GM19463 (cell line): ENCODE results near the gene IL17C.
"Not testable (repeated sequence)": the region's sequence is repeated elsewhere in the genome, so short reads cannot be mapped to it uniquely, and the experiment has no call there.

Source experiments
- ATAC-seq: cut with Tn5 transposase; IDR thresholded peaks from one replicate; pipeline ENCODE4 v1.9.1; 2021; ENCODE audit warnings: mild to moderate bottlenecking, moderate library complexity; ENCODE audit not compliant: unreplicated experiment

Gene IL17C

DNA sequence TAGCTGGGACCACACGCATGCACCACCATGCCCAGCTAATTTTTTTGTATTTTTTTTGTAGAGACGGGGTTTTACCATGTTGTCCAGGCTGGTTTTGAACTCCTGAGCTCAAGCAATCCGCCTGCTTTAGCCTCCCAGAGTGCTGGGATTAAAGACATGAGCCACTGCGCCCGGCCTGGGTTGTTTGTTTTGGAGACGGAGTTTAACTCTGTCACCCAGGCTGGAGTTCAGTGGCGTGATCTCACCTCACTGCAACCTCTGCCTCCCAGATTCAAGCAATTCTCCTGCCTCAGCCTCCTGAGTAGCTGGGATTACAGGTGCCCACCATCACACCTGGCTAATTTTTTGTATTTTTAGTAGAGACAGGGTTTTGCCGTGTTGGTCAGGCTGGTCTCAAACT lies 28.9 kb upstream of the IL17C start:
- not testable (repeated sequence) for ATAC-seq

DNA sequence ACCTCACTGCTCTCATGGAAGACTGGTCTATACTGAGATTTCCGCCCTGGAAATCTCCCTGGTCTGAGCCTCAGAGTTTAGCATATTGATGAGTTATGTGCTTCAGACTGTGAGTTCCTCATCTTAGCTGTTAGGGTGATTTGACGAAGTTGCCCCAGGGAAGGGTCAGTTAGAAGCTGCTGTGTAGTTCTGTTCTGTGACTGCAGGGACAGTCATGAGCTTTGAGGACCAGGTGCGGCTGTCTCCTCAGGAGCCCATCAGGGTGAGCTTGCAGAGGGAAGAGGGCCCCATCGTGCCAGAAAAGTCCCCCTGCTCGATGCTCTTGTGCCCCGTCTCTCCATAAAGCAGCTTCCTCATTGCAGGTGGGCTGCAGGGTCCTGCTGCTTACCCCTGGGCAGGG lies 28.3 kb upstream of the IL17C start:
- ATAC-seq: no peak

DNA sequence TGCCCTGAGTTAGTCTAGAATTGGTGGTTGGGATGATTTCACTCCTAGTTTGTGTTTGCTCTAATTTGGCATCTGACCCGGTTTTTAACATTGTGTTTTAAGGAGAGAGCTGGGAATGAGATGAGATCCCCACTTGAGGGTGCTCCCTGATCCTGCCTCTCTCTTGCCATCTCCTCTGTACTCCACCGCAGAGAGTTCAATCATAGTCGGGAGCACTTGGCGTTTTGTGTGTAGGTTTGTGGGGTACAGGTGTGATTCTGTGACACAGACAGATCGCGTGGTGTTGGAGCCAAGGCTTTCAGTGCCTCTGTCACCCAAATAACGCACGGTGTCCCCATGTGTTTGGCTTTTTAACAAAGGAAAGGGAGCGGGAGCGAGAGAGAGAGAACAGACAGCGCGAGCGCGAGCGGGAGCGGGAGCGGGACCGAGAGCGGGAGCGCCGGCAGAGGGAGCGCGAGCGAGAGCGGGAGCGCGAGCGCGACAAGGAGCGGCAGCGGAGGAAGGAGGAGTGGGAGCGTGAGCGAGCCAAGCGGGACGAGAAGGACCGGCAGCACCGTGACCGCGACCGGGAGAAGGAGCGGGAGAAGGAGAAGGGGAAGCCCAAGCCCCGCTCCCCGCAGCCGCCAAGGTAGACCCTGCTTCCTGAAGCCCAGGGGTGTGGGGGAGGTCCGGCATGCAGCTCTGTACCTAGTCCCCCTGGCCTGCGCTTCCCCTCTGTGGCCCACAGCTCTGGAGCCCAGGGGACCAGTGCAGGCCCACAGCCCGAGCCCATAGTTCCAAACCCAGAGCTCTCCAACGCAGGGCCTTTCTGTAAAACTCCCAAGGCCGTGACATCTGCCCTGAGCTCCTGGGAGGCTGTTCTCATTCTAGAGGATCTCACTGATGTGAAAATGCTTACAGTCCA lies 27.2 kb upstream of the IL17C start:
- no peak for ATAC-seq

DNA sequence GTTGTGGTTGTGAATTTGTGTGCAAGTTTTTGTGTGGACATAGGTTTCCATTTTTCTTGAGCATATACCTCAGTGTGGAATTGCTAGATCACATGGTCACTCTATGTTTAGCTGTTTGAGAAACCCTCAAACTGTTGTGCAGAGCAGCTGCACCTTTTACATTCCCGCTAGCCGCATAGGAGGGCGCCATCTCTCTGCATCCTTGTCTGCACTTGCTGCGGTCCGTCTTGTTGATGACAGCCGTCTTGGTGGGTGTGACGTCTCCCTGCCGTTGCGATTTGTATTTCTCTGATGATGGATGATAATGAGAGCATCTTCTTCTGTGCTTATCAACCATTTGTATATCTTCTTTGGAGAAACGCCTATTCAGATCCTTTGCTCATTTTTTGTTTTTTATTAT lies 25.1 kb upstream of the IL17C start:
- ATAC-seq: no peak

DNA sequence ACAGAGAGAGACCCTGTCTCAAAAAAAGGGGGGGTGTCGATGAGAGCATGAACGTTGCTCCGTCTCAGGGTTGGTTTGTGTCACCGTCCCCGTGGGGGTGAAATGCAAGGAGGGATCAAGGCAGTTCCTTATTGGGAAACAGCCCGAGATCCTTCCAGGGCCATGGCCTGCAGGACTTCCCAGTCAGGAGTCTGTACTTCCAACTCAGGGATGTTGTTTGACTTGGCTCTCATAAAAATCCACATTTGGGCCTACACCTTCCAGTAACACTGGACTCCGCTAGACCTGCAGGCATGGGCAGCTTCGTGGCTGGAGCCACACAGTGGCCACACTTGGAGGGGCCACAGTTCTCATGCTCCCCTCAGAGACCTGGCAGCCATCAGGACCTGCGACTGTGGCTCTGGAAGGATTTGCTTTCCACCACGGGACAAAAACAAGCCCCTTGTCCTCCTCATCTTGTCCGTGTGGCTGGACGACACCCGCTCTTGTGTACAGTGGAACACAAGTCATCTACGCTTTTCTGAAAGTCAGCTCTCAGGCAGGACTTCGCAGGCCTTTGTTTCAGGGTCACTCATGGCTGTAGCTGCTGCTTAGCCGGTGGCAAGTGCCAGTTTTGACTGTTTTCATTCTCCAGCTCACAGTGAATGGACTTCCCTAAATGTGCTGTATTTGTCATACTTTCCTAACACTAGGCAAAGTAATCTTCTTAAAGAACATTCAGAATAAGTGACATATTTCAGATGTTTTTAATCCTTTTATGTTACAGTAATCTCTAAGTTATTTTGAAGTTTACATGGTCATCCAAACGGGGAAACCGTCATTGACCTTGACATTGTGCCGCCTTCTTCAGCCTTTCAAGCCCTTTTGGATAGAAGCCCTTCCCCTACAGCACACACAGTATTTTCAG lies 24.2 kb upstream of the IL17C start:
- ATAC-seq: no peak

DNA sequence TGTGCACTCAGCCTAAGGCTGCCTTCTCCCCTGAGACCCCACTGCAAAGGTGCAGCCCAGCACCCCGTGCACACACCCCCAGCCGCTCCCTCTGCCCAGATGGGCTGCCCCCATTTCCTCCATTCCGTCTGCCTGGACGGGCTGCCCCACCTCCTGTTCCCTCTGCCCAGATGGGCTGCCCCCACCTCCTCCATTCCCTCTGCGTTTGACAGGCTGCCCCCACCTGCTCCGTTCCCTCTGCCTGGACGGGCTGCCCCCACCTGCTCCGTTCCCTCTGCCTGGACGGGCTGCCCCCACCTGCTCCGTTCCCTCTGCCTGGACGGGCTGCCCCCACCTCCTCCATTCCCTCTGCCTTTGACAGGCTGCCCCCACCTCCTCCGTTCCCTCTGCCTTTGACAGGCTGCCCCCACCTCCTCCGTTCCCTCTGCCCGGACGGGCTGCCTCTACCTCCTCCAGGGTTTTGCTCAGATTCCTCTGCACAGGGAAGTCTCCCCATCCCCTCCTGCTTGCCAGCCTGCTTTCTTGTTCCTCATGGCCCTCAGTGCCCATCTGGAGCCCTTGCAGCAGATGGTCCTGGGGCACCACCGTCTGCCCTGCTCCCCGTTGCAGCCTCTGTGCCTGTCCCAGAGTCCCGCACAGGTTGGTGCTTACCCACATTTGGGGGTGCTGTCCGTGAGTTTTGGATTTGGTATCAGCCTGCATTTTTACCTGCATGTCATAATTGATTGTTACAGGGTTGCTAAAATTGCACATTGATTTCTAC lies 23.4 kb upstream of the IL17C start:
- ATAC-seq: no peak

DNA sequence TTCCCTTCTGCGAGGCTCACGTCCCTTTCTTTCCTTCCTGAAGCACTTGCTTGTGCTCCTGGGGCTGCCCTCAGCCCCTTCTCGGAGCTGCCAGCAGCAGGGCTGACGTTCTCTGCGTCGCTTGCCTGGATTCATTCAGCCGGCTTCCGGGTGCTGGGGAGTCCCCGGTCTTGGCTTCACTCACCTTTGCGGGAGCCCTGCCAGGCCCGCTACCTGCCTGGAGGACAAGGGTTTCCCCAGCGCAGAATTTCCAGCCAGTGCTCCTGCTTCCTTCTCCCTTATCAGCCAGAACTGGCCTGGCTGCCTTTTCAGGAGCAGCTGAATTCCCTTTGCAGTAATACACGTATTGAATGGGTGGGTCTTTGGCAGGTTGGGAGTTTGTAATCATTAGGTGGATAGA lies 22.1 kb upstream of the IL17C start:
- no peak for ATAC-seq

DNA sequence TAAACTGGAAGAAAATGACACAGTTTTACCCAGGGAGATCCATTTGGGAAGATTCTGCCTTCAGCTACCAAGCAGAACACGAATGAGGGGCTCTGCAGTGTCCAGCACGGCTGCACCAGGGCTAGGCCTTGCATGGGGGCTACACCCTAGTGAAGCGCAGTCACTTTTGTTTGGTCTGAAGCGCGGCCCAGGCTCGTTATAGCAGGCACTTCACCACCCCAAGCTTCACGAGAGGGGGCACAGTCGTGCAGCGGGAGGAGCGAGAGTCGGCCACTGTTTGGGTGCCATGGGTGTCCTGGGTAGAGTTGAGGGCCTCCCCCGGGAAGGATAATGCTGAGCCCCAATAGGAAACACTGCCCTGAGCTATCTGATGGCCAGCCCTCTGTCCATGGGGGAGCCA lies 21.6 kb upstream of the IL17C start:
- no peak for ATAC-seq

DNA sequence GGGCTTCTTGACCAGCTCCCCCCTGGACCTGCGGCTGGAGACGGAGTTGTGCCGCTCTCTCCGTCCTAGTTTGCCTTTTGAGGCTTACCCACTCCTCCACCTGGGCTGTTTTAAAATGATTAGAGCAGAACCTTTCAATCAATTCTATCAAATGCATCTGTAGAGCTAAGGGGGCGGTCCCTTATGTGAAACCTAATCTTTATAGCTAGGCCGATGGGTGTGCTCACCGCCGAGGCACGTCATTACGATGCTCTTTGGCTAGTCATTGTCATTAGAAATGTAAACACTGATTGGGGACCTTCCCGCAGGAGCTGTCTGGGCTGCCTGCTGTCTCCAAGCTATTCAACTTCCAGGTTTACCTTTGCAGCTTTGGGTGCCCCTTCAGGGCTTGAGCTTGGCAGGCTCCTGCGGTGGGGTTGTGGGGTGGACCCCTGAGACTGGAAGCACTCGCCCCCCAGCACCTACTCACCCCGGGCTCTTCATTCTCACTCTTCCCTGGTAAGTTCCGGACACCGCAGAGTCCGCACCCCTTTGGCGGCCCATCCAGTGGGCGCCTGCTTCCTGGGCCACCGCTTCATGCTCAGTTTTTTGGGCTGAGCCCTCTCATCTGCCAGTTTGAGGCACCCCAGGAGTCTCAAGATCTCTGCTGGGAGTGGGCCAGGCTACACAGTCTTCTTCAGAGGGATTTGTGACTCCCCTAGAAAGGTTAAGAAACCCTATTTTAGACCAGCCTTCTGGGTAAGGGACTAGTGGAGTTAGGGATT lies 20.9 kb upstream of the IL17C start:
- no peak for ATAC-seq

DNA sequence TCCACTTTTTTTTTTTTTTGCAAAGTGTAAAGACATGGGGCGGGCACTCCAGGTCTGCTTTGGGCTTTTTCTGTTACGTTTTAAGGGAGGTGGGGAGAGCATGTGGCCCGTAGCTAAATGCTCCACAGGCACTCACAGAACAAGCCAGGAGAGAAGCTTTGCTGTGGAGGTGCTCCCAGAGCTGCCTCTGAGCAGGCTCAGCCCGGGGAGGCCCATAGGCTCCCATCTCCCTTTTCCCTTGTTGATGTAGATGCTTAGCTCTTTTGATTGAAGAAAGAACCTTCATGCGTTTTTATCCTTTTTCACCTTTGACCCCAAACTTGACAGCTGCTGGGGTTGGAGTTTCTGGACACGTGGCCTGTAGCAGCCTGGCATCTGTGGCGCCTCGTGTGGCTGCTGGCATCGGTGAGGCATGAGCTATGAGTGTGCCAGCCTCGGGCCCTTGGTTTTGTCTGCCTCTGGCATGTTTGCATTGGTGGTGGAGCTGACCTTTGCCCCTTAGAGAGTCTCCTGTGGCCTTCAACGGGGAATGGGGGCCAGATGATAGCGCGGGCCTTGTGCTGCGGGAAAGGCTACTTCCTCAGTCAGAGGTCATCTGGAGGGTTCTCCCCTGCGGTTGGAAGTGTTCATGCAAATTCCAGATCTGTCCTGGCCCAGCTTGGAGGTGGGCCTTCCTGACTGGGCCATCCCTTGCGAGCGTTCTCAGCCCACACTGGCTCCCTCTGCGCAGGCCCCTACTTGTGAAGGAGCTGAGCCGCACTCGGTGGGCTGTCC lies 20.0 kb upstream of the IL17C start:
- ATAC-seq: no peak

DNA sequence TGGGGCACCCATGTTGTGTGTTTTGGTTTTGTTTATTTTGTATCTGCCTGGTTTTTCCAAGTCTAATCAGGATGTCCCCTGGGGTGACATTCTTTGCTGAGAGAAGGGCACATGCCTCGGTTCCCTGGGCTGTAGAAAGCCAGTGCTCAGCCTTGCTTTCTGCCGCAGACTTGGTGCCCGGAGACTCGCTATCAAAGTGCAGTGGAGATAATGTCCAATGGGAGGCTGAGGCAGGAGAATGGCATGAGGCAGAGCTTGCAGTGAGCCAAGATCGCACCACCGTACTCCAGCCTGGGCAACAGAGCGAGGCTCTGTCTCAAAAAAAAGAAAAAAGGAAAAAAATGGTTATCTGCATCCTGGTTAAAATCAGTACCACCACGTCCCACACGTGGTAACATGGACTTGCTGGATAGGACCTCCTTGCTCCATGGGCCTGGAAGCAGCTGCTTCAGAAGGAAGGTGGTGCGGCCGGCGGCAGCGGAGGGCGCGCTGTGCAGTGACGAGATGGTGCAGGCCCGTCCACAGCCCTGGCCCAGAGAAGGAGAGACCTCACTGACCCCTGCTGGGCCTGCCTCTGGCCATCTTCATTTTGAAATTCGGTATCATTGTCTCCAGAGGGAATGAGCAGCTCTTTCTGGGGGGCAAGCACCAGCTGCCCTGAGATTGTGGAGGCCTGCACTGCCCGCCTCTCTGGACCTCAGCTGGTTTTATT lies 19.3 kb upstream of the IL17C start:
- ATAC-seq: no peak

DNA sequence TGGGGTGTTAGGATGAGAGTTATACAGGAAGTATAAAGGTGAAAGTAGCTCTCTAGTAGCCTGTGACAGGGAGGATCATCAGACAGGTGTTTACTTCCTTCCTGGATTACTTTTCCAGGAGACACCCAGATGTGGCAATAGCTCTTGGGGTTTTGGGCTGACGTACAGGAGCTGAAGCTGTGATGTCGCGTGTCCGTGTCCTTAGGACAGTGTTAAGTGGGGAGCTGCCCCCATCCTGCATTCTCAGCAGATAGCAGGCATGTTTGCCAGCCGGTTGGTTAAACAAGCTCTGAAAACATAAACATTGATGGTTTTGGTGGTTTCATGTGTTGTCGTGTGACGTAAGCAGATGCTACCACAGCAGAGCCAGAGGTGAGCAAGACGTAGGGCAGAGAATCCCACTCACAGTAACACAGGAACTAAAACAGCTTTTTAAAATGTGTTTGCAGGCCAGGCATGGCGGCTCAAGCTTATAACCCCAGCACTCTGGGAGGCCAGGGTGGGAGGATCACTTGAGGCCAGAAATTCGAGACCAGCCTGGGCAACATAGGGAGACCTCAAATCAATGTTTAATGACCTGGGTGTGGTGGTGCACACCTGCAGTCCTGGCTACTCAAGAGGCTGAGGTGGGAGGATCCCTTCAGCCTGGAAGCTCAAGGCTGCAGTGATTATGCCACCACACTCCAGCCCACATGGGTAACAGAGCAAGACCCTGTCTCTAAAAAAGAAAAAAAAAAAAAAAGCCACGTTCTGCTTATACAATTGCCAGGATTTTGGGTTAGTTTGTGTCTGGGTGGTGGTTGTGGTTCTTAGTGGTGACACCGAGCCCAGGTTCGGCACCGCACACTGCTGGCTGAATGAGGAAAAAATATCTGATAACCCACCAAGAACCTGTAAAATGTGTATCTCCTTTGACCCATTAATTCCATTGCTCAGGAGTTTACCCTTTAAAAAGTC lies 18.2 kb upstream of the IL17C start:
- ATAC-seq: no peak

DNA sequence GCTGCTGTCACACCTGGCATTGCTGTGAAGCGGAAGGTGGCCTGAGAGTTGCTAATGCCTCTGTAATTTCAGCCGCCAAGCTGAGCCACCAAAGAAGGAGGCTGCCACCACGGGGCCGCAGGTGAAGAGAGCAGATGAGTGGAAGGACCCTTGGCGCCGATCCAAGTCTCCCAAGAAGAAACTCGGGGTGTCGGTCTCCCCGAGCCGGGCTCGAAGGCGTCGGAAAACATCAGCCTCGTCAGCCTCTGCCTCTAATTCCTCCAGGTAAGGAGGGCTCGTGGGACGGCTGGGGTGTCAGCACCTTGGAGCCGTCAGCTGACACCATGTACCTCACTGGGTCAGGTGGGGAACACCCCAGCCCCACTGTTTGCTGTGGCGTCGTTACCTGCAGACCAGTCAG lies 16.2 kb upstream of the IL17C start:
- no peak for ATAC-seq

DNA sequence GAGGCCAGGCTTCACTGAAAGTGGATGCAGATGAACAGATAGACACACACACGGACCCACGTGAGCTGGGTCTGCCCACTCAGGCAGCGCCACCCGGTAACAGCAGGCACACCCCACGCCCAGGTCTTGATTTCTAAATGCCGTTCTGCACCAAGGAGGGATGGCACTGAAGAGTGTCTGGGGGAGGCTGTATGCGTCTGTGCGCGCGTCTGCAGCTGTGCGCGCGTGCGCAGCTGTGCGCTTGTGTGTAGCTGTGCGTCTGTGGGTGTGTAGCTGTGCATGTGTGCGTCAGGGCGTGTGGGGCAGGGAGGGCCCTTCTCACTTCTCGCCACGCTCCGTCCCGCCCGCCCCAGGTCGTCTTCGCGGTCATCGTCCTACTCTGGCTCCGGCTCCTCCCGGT lies 15.5 kb upstream of the IL17C start:
- ATAC-seq: no peak

DNA sequence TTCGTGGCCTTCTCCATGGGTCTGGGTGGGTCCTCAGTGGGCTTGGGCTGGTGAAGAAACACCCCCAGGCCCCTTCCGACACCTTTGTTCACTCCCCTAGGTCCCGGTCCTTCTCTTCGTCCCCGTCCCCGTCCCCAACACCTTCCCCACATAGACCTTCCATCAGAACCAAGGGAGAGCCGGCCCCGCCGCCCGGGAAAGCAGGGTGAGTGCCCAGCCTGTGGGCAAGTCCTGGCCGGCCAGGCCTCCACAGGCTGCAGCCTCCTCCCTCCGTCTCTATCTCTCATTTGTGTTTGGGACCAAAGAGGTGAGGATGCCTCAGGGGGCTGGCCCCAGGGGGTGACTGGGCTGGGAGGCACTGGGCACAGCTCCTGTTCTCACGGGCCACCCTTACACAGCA lies 14.5 kb upstream of the IL17C start:
- no peak for ATAC-seq

DNA sequence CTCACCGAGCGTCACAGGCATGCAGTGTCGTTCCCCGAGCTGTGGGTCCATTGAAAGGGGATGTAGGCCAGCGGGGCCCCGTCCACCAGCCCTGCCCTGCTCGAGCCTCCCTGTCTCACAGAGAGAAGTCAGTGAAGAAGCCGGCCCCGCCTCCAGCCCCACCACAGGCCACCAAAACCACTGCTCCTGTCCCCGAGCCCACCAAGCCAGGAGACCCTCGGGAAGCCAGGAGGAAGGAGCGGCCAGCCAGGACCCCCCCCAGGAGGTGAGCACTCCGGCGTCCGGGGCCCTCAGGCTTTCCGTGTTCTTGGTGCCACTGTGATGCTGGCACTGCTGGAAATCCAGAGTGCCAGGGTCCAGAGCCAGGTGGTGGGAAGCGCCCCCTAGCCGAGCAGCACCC lies 13.9 kb upstream of the IL17C start:
- ATAC-seq: no peak

DNA sequence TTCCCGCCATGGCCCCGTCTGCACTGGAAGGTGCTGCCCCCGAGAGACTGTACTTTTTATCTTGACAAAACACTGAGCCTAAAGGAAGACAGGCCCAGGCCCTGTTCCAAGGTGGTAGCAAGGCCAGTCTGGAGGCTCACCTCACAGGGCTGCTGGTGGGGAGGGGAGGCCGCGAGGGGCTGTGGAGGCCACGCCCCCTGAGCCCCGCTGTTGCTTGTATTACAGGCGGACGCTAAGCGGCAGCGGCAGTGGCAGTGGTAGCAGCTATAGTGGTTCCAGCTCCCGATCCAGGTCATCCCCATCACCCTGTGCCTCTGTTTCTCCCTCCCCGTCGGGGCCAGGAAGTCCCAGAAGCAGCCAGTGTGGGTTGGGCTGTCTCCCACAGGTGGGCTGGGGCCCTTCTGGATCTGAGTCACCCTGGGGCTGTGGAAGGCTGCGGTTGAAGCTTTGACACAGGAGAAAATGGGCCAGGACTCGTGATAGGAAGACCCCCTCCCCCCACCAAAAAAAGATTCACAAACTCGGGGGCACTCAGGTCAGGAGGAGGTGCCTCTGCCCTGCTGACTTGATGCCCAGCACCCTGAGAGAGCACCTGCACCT lies 13.3 kb upstream of the IL17C start:
- no peak for ATAC-seq

DNA sequence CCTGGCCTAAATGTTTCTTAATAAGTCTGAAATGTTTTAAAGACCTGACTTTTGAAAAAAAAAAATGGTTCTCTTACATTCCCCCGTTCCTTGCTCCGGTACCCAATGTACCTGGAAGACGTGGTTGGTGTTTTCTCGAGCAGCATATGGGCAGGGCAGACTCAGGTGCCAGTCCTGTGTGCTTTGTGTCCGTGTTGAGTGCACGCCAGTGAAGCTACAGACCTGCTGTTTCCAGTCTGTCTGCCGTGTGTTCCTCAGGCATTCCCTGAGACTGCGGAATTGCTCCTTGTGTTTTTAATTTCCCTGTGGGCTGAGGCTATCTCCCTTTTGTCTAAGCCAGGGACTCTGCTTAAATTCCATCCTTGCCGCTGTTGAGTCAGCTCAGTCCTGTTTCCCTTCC lies 11.7 kb upstream of the IL17C start:
- ATAC-seq: no peak
